Measurements from ENCODE around the gene MTRR.

DNA sequence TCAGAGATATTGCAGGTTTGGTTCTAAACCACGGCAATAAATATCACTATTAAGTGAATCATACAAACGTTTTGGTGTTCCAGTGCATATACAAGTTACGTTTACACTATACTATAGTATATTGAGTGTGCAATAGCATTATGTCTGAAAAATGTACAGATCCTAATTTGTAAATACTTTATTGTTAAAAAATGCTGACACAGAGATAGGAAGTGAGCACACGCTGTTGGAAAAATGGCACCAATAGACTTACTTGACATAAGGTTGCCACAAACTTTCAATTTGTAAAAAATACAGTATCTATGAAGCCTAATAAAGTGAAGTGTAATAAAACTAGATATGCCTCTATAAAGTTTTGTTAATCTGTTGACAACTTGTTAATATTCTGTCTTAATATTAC, 34.0 kb upstream of the MTRR start:
- TF ChIP-seq, protein P1, sequence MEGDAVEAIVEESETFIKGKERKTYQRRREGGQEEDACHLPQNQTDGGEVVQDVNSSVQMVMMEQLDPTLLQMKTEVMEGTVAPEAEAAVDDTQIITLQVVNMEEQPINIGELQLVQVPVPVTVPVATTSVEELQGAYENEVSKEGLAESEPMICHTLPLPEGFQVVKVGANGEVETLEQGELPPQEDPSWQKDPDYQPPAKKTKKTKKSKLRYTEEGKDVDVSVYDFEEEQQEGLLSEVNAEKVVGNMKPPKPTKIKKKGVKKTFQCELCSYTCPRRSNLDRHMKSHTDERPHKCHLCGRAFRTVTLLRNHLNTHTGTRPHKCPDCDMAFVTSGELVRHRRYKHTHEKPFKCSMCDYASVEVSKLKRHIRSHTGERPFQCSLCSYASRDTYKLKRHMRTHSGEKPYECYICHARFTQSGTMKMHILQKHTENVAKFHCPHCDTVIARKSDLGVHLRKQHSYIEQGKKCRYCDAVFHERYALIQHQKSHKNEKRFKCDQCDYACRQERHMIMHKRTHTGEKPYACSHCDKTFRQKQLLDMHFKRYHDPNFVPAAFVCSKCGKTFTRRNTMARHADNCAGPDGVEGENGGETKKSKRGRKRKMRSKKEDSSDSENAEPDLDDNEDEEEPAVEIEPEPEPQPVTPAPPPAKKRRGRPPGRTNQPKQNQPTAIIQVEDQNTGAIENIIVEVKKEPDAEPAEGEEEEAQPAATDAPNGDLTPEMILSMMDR (IDR thresholded peaks at IDR 0.05), result no peak
- no peak for TF ChIP-seq EZH2 (IDR thresholded peaks at IDR 0.05; ENCODE audit: borderline replicate concordance, insufficient read depth, low read depth, low read length, poor library complexity, severe bottlenecking)

All from B cell (primary cell).